Pancreas (tissue), 10 donors: ENCODE data around the gene PTPRD. TPM values are rescaled to one million over a fixed set of nuclear protein-coding genes. Genes with fewer than 3 reads are reported as not detected.

Experiments
- ATAC-seq, 4 donors: fragments of 200-7000 bp; cut with Tn5 transposase; one replicate each; pipeline versions ENCODE4 v1.8.0 to v1.9.1; 2020; ENCODE audit warnings: mild to moderate bottlenecking in 4 of 4, moderate library complexity in 4 of 4
- DNase-seq, 6 donors: peaks; one replicate each; pipeline ENCODE4 v3.0.0-alpha.2; 2020
- FAIRE-seq: peaks from 2 replicates; lab custom pipeline; 2012; peaks lifted over from hg19 to GRCh38; lab: Jason Lieb, UNC
- H3K27ac ChIP-seq, 4 donors: fragments of 200-600 bp; sonication (generic); 1 replicate in 3 of 4; 2 replicates in 1 of 4; pipeline versions ENCODE4 v1.5.0 to v1.8.0; 2020
- H3K27me3 ChIP-seq, 4 donors: fragments of 200-600 bp; one replicate each; pipeline ENCODE4 v1.8.0; 2021
- H3K36me3 ChIP-seq, 3 donors: fragments of 200-600 bp; sonication (generic) in 1 of 3; one replicate each; pipeline versions ENCODE4 v1.5.0 to v1.8.0; 2020 to 2021
- H3K4me1 ChIP-seq, 3 donors: fragments of 200-600 bp; one replicate each; pipeline ENCODE4 v1.8.0; 2021
- H3K4me3 ChIP-seq, 4 donors: fragments of 200-600 bp; sonication (generic) in 2 of 4; one replicate each; pipeline versions ENCODE4 v1.5.0 to v1.8.0; 2020 to 2021
- H3K9me3 ChIP-seq, 4 donors: fragments of 200-600 bp; one replicate each; pipeline ENCODE4 v1.8.0; 2021
- WGBS, 2 donors: extraction: QIAGEN DNeasy Blood & Tissue Kit; methylation state at CpG; one replicate each; pipeline ENCODE4 v1.1.7; 2013; 5-methylcytosine and 5-hydroxymethylcytosine counted together
- intact Hi-C, 3 donors: fragments of 100-400 bp; cut with DNase I; formaldehyde crosslinking; loops; one replicate each; pipeline versions ENCODE4 v1.11.1 to v1.14.2; 2022
- polyA plus RNA-seq, 2 donors: library from polyadenylated mRNA; stranded (reverse); fragments of 200-250 nt; gene quantifications; one replicate each; pipeline ENCODE4 v1.2.3, GENCODE V29; 2013
- total RNA-seq, 6 donors: library from RNA; stranded (reverse); fragmentation: NEBNext Ultra II Directional in 4 of 6; extraction: Animal tissue kit (Norgen Biotek cat#: 25700) in 4 of 6; gene quantifications; one replicate each; pipeline versions ENCODE4 v1.2.1 to v1.2.4, GENCODE V29; 2021 to 2023
- TF ChIP-seq, protein P1 (sequence below), 4 donors: fragments of 200-600 bp; sonication (generic) in 3 of 4; IDR thresholded peaks; one replicate each; pipeline versions ENCODE4 v1.5.0 to v1.8.0; 2021; ENCODE audit warnings: antibody characterized with exemption in 4 of 4
- donor health status: healthy with polysubstance abuse.
- donor health status: DM: no; HTN: no; CAD: no; lungs with moderate emphysema.
- donor health status: DM: no; HTN: no; CAD: no.
- donor health status: control.
- donor health status: control.
- donor health status: Bipolar disorder and iron deficiency.
- donor health status: DM: yes; HTN: yes; CAD: no.
- donor health status: DM: no; HTN: no; CAD: no.
- donor health status: DM: no; HTN: no; CAD: no.
- donor health status: DM: yes; HTN: yes; CAD: no.

PTPRD gene
- total and polyA plus RNA-seq, 8 donors = 2.1 to 21.7 (median 5.1) TPM

GRCh38 chr9:8867148-8867547, 1745.7 kb downstream of the PTPRD start:
- Histone ChIP-seq H3K4me3 (no peak overlapping the region), H3K9me3 (no peaks in the 10 kb centered on the region), H3K36me3 (no peaks in the 10 kb centered on the region), H3K4me1 (no peaks in the 10 kb centered on the region), H3K27me3 (no peaks in the 10 kb centered on the region), H3K27ac (no peak overlapping the region)
- DNase-seq (no peak), ATAC-seq (no peak), FAIRE-seq (no peak)
- 87 to 88% methylated on average over 1 of the region's 1 CpG for WGBS, 2 donors
- TF ChIP-seq, protein P1, sequence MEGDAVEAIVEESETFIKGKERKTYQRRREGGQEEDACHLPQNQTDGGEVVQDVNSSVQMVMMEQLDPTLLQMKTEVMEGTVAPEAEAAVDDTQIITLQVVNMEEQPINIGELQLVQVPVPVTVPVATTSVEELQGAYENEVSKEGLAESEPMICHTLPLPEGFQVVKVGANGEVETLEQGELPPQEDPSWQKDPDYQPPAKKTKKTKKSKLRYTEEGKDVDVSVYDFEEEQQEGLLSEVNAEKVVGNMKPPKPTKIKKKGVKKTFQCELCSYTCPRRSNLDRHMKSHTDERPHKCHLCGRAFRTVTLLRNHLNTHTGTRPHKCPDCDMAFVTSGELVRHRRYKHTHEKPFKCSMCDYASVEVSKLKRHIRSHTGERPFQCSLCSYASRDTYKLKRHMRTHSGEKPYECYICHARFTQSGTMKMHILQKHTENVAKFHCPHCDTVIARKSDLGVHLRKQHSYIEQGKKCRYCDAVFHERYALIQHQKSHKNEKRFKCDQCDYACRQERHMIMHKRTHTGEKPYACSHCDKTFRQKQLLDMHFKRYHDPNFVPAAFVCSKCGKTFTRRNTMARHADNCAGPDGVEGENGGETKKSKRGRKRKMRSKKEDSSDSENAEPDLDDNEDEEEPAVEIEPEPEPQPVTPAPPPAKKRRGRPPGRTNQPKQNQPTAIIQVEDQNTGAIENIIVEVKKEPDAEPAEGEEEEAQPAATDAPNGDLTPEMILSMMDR (IDR thresholded peaks at IDR 0.05) = no peak
- intact Hi-C loops = no loop called here

GRCh38 chr9:8864545-8864896, 1748.3 kb downstream of the PTPRD start:
- 34 to 36% methylated on average over 3 of the region's 3 CpGs for WGBS, 2 donors
- ATAC-seq = peak in 1 of 4 donors; percentile 41
- intact Hi-C loops = no loop called here
- H3K27me3 ChIP-seq = no peaks in the 10 kb centered on the region
- H3K36me3 ChIP-seq = no peaks in the 10 kb centered on the region
- TF ChIP-seq, protein P1 (IDR thresholded peaks at IDR 0.05) = no peak
- FAIRE-seq = no peak
- no peak overlapping the region for H3K4me3 ChIP-seq
- H3K9me3 ChIP-seq = no peaks in the 10 kb centered on the region
- H3K27ac ChIP-seq = no peak overlapping the region
- DNase-seq = no peak
- H3K4me1 ChIP-seq = no peaks in the 10 kb centered on the region

DNA sequence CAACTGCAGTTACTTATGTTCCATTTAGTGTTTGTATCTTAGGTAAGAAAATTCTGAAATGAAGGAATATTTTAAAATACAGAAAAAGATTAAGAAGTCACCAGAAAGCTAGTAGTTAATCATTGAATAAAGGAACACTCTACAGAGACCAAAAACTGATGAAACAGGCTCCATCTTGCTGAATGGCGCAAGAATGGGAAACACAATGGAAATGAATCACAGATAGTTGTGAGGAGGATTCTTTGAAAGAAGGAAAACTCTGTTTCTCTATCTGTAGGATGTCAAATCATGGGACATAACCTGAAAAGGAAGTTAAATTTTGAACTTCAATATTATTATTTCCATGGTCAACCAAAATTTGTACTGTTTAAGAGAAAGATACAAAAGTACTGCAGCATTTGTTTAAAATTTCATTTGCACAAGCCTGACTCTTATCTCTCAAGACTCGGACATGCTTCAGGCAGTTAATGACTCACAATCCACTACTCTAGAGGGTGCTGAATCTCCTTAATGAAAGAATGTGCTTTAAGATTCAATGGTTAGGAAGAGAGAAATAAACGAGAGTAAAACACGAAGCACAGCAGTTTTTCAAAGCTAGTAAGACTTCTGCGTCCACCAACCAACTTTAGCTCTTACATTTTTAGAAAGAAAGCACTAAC, 1748.8 kb downstream of the PTPRD start:
- intact Hi-C loops = no loop called here
- ATAC-seq = no peak
- no peak for FAIRE-seq
- 53 to 61% methylated on average over 5 of the region's 5 CpGs for WGBS, 2 donors
- no peaks in the 10 kb centered on the region for H3K4me1 ChIP-seq
- H3K27ac ChIP-seq = no peak overlapping the region
- H3K36me3 ChIP-seq = no peaks in the 10 kb centered on the region
- H3K27me3 ChIP-seq = no peaks in the 10 kb centered on the region
- TF ChIP-seq, protein P1 (IDR thresholded peaks at IDR 0.05) = no peak
- no peak overlapping the region for H3K4me3 ChIP-seq
- DNase-seq = no peak
- H3K9me3 ChIP-seq = no peaks in the 10 kb centered on the region

DNA sequence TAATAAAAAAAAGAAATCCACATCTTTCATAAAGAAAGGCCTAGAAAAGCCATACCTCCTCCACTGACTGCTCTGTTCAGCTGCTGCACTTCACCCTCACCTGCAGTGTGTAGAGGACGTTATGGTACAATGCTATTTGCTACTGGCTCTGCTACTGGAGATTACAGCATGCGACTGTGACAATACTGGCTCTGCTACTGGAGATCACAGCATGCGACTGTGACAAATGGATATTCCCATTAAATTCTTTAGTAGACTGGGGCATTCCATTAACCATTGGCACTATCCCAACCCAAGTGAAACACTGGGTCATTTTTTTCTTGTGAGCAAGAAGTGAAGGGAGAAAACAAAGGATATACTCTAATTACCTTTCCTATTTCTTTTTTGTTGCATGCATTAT, 1749.7 kb downstream of the PTPRD start:
- ATAC-seq = peak in 3 of 4 donors; percentile 36 to 75 (median 65)
- Histone ChIP-seq H3K27ac (no peak overlapping the region), H3K4me3 (no peak overlapping the region), H3K36me3 (no peaks in the 10 kb centered on the region), H3K9me3 (no peaks in the 10 kb centered on the region), H3K4me1 (no peaks in the 10 kb centered on the region), H3K27me3 (no peaks in the 10 kb centered on the region)
- TF ChIP-seq, protein P1 (IDR thresholded peaks at IDR 0.05) = no peak
- no peak for FAIRE-seq
- intact Hi-C loops = no loop called here
- DNase-seq = peak in 1 of 6 donors; percentile 13
- 35 to 36% methylated on average over 3 of the region's 3 CpGs for WGBS, 2 donors

DNA sequence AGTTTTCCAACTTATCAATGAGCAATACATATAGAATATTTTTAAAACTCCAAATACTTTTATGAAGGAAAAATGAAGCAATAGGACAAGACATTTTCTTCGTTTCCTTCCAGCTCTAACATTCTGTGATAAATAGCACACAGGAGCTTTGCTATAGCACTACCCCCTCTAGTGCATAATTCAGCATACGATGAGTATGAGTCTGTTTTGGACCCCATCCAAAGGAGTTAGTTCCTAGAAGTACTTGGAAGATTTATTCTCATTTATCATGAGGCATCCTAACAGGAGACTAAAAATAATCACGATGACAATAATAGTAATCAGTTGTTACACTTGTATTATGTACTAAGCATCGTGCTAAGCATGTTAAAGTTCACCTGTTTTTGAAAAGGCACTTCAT, 1751.9 kb downstream of the PTPRD start:
- H3K27me3 ChIP-seq = peaks cover 0 to 8% (median 2%) of the 10 kb centered on the region in 4 donors
- 35 to 50% methylated on average over 4 of the region's 4 CpGs for WGBS, 2 donors
- H3K4me1 ChIP-seq = peaks cover 0 to 5% (median 0%) of the 10 kb centered on the region in 3 donors
- no peak for ATAC-seq
- no peak for DNase-seq
- no peaks in the 10 kb centered on the region for H3K9me3 ChIP-seq
- no peak overlapping the region for H3K4me3 ChIP-seq
- intact Hi-C loops = no loop called here
- FAIRE-seq = no peak
- H3K27ac ChIP-seq = no peak overlapping the region
- H3K36me3 ChIP-seq = no peaks in the 10 kb centered on the region
- TF ChIP-seq, protein P1 (IDR thresholded peaks at IDR 0.05) = no peak
